HepG2 (cell line): ENCODE measurements around the gene PPIL3. TPM values are rescaled to one million over a fixed set of nuclear protein-coding genes. Genes with fewer than 3 reads are reported as not detected.

Source experiments
- ATAC-seq: fragments of 200-7000 bp; cut with Tn5 transposase; 3 replicates; pipeline ENCODE4 v1.9.1; 2020; ENCODE audit warnings: mild to moderate bottlenecking, moderate library complexity
- BruUV-seq: library from RNA; stranded (reverse); fragments of 400-500 nt; replicated peaks from 2 replicates; lab custom pipeline; 2021; lab: Mats Ljungman, UMichigan
- CTCF ChIA-PET: fragments of 300-600 bp; formaldehyde crosslinking; extraction: SDS; loops from one replicate; lab custom pipeline; 2021; ENCODE audit warnings: low total read pairs, inconsistent platforms, low intra/inter-chr PET ratio; lab: Yijun Ruan, JAX
- POLR2A ChIA-PET: fragments of 350-600 bp; sonication (Branson Sonifier 250); formaldehyde crosslinking; loops from one replicate; lab custom pipeline; 2020; ENCODE audit warnings: antibody characterized with exemption, inconsistent platforms; lab: Yijun Ruan, JAX
- DNase-seq: peaks from one replicate; pipeline ENCODE4 v3.0.0-alpha.2; 2015; ENCODE audit warnings: low spot score
- FAIRE-seq: peaks from 3 replicates; lab custom pipeline; 2011; peaks lifted over from hg19 to GRCh38; lab: Jason Lieb, UNC
- H2AFZ ChIP-seq: one replicate; pipeline ENCODE4 v1.6.1; 2011; ENCODE audit warnings: low read length, inconsistent platforms
- H3K27ac ChIP-seq: fragments of 300-600 bp; 3 replicates; pipeline ENCODE4 v1.8.0; 2011; ENCODE audit warnings: mixed run types, mild to moderate bottlenecking, mixed read lengths, low read length, inconsistent platforms; ENCODE audit not compliant: insufficient read depth; ENCODE audit errors: extremely low read length
- H3K27me3 ChIP-seq, 2 experiments: fragments of 200-600 bp in 1 of 2; 2 replicates in 1 of 2; 3 replicates in 1 of 2; pipeline versions ENCODE4 v1.6.0 to v1.8.0; 2011; ENCODE audit warnings: low read length in 2 of 2, mild to moderate bottlenecking in 2 of 2, moderate library complexity in 2 of 2, inconsistent platforms in 1 of 2; ENCODE audit not compliant: insufficient read depth in 2 of 2, control insufficient read depth in 1 of 2
- H3K36me3 ChIP-seq, 2 experiments: fragments of 200-600 bp in 1 of 2; replicated peaks in 1 of 2; 2 replicates in 1 of 2; 3 replicates in 1 of 2; pipeline versions ENCODE4 v1.5.1 to v1.8.0; 2011; ENCODE audit warnings: low read length in 2 of 2, inconsistent platforms in 1 of 2; ENCODE audit not compliant: insufficient read depth in 2 of 2, control insufficient read depth in 1 of 2
- H3K4me1 ChIP-seq: 2 replicates; pipeline ENCODE4 v1.5.1; 2012; ENCODE audit warnings: low read length, inconsistent platforms; ENCODE audit not compliant: insufficient read depth
- H3K4me2 ChIP-seq: 2 replicates; pipeline ENCODE4 v1.6.0; 2011; ENCODE audit warnings: low read depth, low read length, inconsistent platforms
- H3K4me3 ChIP-seq, 3 experiments: fragments of 200-600 bp in 1 of 3; sonication (generic), shearing (Covaris generic) in 1 of 3; replicated peaks in 1 of 3; 2 replicates each; pipeline ENCODE4 v1.5.1; 2011 to 2016; ENCODE audit warnings: low read length in 3 of 3, inconsistent platforms in 2 of 3, low read depth in 2 of 3, mild to moderate bottlenecking in 2 of 3, control low read depth in 1 of 3, mixed read lengths in 1 of 3; ENCODE audit not compliant: insufficient read depth in 1 of 3
- H3K79me2 ChIP-seq: one replicate; pipeline ENCODE4 v1.6.1; 2011; ENCODE audit warnings: low read length, inconsistent platforms; ENCODE audit not compliant: insufficient read depth
- H3K9ac ChIP-seq: 2 replicates; pipeline ENCODE4 v1.6.0; 2011; ENCODE audit warnings: mild to moderate bottlenecking, low read depth, low read length, inconsistent platforms; ENCODE audit not compliant: insufficient read depth
- H3K9me3 ChIP-seq: 2 replicates; pipeline ENCODE4 v1.5.1; 2012; ENCODE audit warnings: mild to moderate bottlenecking, low read length
- H4K20me1 ChIP-seq: 2 replicates; pipeline ENCODE4 v1.6.0; 2011; ENCODE audit warnings: inconsistent platforms, mild to moderate bottlenecking, low read length, moderate library complexity; ENCODE audit not compliant: insufficient read depth
- BRCA1 ChIP-seq: sonication (generic); formaldehyde crosslinking; IDR thresholded peaks from 2 replicates; pipeline ENCODE4 v1.4.0; 2020; ENCODE audit warnings: missing genetic modification reagents
- HOXA7 ChIP-seq: sonication (generic); formaldehyde crosslinking; IDR thresholded peaks from 2 replicates; pipeline ENCODE4 v1.8.1; 2022; ENCODE audit warnings: mild to moderate bottlenecking, missing genetic modification reagents, moderate library complexity
- ZNF530 ChIP-seq: sonication (generic); formaldehyde crosslinking; IDR thresholded peaks from 2 replicates; pipeline ENCODE4 v1.5.0; 2020; ENCODE audit warnings: low read depth, mild to moderate bottlenecking, missing genetic modification reagents
- ZNF777 ChIP-seq: sonication (generic); formaldehyde crosslinking; IDR thresholded peaks from 2 replicates; pipeline ENCODE4 v1.4.0; 2020; ENCODE audit warnings: missing genetic modification reagents
- ZSCAN5A ChIP-seq: sonication (generic); formaldehyde crosslinking; IDR thresholded peaks from 2 replicates; pipeline ENCODE4 v1.8.0; 2022; ENCODE audit warnings: mild to moderate bottlenecking, missing genetic modification reagents, borderline replicate concordance
- in situ Hi-C: cut with HindIII; loops from 2 replicates; pipeline ENCODE4 v1.10.0; 2017; ENCODE audit warnings: low pct_unique_long_range_greater_than_20kb; ENCODE audit not compliant: extremely low pct_ligation_motif_present
- intact Hi-C: fragments of 100-400 bp; cut with micrococcal nuclease; formaldehyde crosslinking; loops from one replicate; pipeline ENCODE4 v1.10.0; 2022; ENCODE audit not compliant: unreplicated experiment
- polyA plus RNA-seq, 8 experiments: library from polyadenylated mRNA; depleted of rRNA in 3 of 8; stranded (reverse) in 7 of 8; unstranded in 1 of 8; fragments of >200 nt; fragmentation: Illumina TruSeq in 4 of 8; extraction: Trizol in 4 of 8; gene quantifications; 2 replicates each; pipeline versions ENCODE4 v1.2.1 to v1.2.3, GENCODE V29; 2011 to 2016; ENCODE audit warnings: low read depth in 4 of 8, missing spikeins in 1 of 8, mixed read lengths in 1 of 8; ENCODE audit not compliant: insufficient read depth in 1 of 8
- total RNA-seq, 5 experiments: library from RNA; depleted of rRNA; stranded (reverse); fragments of >200 nt; fragmentation: Illumina TruSeq; extraction: Trizol; gene quantifications; 2 replicates each; pipeline ENCODE4 v1.2.3, GENCODE V29; 2016; ENCODE audit warnings: low read depth in 1 of 5
- TF ChIP-seq, protein P1 (sequence below): sonication (generic); formaldehyde crosslinking; IDR thresholded peaks from 2 replicates; pipeline ENCODE4 v1.4.0; 2020; ENCODE audit warnings: missing genetic modification reagents
- TF ChIP-seq, protein P2 (sequence below): sonication (generic); formaldehyde crosslinking; IDR thresholded peaks from 2 replicates; pipeline ENCODE4 v1.8.0; 2022; ENCODE audit warnings: low read depth, missing genetic modification reagents
- TF ChIP-seq, protein P3 (sequence below): sonication (generic); formaldehyde crosslinking; IDR thresholded peaks from 2 replicates; pipeline ENCODE4 v1.5.0; 2020; ENCODE audit warnings: mild to moderate bottlenecking, missing genetic modification reagents, borderline replicate concordance
- TF ChIP-seq, protein P4 (sequence below): IDR thresholded peaks from 2 replicates; pipeline ENCODE4 v1.6.1; 2016; ENCODE audit warnings: mild to moderate bottlenecking

PPIL3 gene
- total and polyA plus RNA-seq, 2 of the 13 experiments (the other 11 are each of a cell fraction or from before 2014, with no cell fraction given), result 98.7 to 107 TPM

- H3K4me3 ChIP-seq, result no peak overlapping the region
- H3K4me2 ChIP-seq, result no peak overlapping the region
- H3K9me3 ChIP-seq, result no peaks in the 10 kb centered on the region
- FAIRE-seq (no peak), ATAC-seq (no peak), DNase-seq (no peak)
- H3K27ac ChIP-seq, result peak overlapping the region; percentile 26
- ChIA-PET POLR2A (interaction anchor here (0.7 to 1.5 kb wide), 6 partner anchors 11 to 239 kb away, joined by 3 to 12 read pairs (median 4); partner anchors contain the start of genes CFLAR, CLK1, NIF3L1 and PPIL3), CTCF (no interaction called here)
- H3K79me2 ChIP-seq, result no peaks in the 10 kb centered on the region
- H3K4me1 ChIP-seq, result peaks cover 27% of the 10 kb centered on the region
- H2AFZ ChIP-seq, result no peak overlapping the region
- BruUV-seq, result no TSS peak
- H3K36me3 ChIP-seq, result peaks cover 18 to 73% of the 10 kb centered on the region in 2 experiments
- intact Hi-C loops (no loop called here), in situ Hi-C loops (no loop called here)
- no peaks in the 10 kb centered on the region; a peak in 1 of 5 replicates for H3K27me3 ChIP-seq
- no peaks in the 10 kb centered on the region for H4K20me1 ChIP-seq
- no peak overlapping the region for H3K9ac ChIP-seq
- TF ChIP-seq ZNF777 (CRISPR knock-in tag) (no peak), ZNF530 (CRISPR knock-in tag) (no peak), HOXA7 (CRISPR knock-in tag) (no peak), ZSCAN5A (CRISPR knock-in tag) (no peak), BRCA1 (CRISPR knock-in tag) (no peak)
- TF ChIP-seq, protein P1, sequence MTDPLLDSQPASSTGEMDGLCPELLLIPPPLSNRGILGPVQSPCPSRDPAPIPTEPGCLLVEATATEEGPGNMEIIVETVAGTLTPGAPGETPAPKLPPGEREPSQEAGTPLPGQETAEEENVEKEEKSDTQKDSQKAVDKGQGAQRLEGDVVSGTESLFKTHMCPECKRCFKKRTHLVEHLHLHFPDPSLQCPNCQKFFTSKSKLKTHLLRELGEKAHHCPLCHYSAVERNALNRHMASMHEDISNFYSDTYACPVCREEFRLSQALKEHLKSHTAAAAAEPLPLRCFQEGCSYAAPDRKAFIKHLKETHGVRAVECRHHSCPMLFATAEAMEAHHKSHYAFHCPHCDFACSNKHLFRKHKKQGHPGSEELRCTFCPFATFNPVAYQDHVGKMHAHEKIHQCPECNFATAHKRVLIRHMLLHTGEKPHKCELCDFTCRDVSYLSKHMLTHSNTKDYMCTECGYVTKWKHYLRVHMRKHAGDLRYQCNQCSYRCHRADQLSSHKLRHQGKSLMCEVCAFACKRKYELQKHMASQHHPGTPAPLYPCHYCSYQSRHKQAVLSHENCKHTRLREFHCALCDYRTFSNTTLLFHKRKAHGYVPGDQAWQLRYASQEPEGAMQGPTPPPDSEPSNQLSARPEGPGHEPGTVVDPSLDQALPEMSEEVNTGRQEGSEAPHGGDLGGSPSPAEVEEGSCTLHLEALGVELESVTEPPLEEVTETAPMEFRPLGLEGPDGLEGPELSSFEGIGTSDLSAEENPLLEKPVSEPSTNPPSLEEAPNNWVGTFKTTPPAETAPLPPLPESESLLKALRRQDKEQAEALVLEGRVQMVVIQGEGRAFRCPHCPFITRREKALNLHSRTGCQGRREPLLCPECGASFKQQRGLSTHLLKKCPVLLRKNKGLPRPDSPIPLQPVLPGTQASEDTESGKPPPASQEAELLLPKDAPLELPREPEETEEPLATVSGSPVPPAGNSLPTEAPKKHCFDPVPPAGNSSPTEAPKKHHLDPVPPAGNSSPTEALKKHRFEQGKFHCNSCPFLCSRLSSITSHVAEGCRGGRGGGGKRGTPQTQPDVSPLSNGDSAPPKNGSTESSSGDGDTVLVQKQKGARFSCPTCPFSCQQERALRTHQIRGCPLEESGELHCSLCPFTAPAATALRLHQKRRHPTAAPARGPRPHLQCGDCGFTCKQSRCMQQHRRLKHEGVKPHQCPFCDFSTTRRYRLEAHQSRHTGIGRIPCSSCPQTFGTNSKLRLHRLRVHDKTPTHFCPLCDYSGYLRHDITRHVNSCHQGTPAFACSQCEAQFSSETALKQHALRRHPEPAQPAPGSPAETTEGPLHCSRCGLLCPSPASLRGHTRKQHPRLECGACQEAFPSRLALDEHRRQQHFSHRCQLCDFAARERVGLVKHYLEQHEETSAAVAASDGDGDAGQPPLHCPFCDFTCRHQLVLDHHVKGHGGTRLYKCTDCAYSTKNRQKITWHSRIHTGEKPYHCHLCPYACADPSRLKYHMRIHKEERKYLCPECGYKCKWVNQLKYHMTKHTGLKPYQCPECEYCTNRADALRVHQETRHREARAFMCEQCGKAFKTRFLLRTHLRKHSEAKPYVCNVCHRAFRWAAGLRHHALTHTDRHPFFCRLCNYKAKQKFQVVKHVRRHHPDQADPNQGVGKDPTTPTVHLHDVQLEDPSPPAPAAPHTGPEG (CRISPR knock-in tag), result no peak
- TF ChIP-seq, protein P2, sequence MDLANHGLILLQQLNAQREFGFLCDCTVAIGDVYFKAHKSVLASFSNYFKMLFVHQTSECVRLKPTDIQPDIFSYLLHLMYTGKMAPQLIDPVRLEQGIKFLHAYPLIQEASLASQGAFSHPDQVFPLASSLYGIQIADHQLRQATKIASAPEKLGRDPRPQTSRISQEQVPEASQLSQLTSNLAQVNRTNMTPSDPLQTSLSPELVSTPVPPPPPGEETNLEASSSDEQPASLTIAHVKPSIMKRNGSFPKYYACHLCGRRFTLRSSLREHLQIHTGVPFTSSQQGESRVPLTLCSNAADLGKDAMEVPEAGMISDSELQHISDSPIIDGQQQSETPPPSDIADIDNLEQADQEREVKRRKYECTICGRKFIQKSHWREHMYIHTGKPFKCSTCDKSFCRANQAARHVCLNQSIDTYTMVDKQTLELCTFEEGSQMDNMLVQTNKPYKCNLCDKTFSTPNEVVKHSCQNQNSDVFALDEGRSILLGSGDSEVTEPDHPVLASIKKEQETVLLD (CRISPR knock-in tag), result no peak
- TF ChIP-seq, protein P3, sequence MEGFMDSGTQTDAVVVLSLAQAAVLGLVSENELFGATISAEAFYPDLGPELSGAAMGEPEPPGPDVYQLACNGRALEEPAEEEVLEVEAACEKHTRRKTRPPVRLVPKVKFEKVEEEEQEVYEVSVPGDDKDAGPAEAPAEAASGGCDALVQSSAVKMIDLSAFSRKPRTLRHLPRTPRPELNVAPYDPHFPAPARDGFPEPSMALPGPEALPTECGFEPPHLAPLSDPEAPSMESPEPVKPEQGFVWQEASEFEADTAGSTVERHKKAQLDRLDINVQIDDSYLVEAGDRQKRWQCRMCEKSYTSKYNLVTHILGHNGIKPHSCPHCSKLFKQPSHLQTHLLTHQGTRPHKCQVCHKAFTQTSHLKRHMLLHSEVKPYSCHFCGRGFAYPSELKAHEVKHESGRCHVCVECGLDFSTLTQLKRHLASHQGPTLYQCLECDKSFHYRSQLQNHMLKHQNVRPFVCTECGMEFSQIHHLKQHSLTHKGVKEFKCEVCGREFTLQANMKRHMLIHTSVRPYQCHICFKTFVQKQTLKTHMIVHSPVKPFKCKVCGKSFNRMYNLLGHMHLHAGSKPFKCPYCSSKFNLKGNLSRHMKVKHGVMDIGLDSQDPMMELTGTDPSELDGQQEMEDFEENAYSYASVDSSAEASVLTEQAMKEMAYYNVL (CRISPR knock-in tag), result no peak
- TF ChIP-seq, protein P4, sequence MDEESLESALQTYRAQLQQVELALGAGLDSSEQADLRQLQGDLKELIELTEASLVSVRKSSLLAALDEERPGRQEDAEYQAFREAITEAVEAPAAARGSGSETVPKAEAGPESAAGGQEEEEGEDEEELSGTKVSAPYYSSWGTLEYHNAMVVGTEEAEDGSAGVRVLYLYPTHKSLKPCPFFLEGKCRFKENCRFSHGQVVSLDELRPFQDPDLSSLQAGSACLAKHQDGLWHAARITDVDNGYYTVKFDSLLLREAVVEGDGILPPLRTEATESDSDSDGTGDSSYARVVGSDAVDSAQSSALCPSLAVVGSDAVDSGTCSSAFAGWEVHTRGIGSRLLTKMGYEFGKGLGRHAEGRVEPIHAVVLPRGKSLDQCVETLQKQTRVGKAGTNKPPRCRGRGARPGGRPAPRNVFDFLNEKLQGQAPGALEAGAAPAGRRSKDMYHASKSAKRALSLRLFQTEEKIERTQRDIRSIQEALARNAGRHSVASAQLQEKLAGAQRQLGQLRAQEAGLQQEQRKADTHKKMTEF (CRISPR knock-in tag), result no peak
Observed at GRCh38 chr2:200877443-200877842, 11.4 kb downstream of the PPIL3 start.
